B cell (primary cell): ENCODE measurements around the gene GAPVD1. TPM values are rescaled to one million over a fixed set of nuclear protein-coding genes. Genes with fewer than 3 reads are reported as not detected.
A peak's percentile ranks its signal among the peaks of the same experiment; 100 is the strongest.

ENCODE experiments used
- ATAC-seq: fragments of 200-7000 bp; cut with Tn5 transposase; one replicate; pipeline ENCODE4 v1.10.0; 2021; ENCODE audit warnings: low read depth, mild to moderate bottlenecking, moderate number of reproducible peaks, moderate library complexity
- CTCF ChIA-PET: fragments of 350-600 bp; sonication (Branson Sonifier 250); formaldehyde crosslinking; loops from one replicate; lab custom pipeline; 2021; ENCODE audit warnings: antibody characterized with exemption, inconsistent platforms; lab: Charles Lee
- POLR2A ChIA-PET: fragments of 350-600 bp; sonication (Branson Sonifier 250); formaldehyde crosslinking; loops from one replicate; lab custom pipeline; 2021; ENCODE audit warnings: antibody characterized with exemption; lab: Charles Lee
- DNase-seq: peaks from one replicate; pipeline ENCODE4 v3.0.0; 2013
- H2AFZ ChIP-seq: 2 replicates; pipeline ENCODE4 v1.6.1; 2012; ENCODE audit warnings: mild to moderate bottlenecking, low read depth, low read length; ENCODE audit not compliant: insufficient read depth, poor library complexity, severe bottlenecking
- H3K27ac ChIP-seq, 2 donors: 1 replicate in 1 of 2; 2 replicates in 1 of 2; pipeline ENCODE4 v1.5.1; 2012 to 2013; ENCODE audit warnings: low read length in 2 of 2, mild to moderate bottlenecking in 2 of 2, moderate library complexity in 1 of 2
- H3K27me3 ChIP-seq, 4 experiments: fragments of 200-600 bp in 1 of 4; sonication (generic) in 1 of 4; replicated peaks in 1 of 4; 1 replicate in 2 of 4; 2 replicates in 2 of 4; pipeline versions ENCODE4 v1.6.1 to v1.7.0; 2013 to 2016; ENCODE audit warnings: low read length in 3 of 4, mild to moderate bottlenecking in 2 of 4, mixed read lengths in 1 of 4, moderate library complexity in 1 of 4; ENCODE audit not compliant: insufficient read depth in 4 of 4, control insufficient read depth in 3 of 4; ENCODE audit errors: control extremely low read depth in 1 of 4
- H3K36me3 ChIP-seq, 2 experiments: replicated peaks in 1 of 2; 1 replicate in 1 of 2; 2 replicates in 1 of 2; pipeline versions ENCODE4 v1.6.1 to v1.7.1; 2013; ENCODE audit warnings: low read length in 1 of 2; ENCODE audit not compliant: insufficient read depth in 2 of 2, control insufficient read depth in 1 of 2; ENCODE audit errors: control extremely low read depth in 1 of 2, extremely low read depth in 1 of 2
- H3K4me1 ChIP-seq, 2 donors: fragments of 200-600 bp in 1 of 2; sonication (generic) in 1 of 2; 1 replicate in 1 of 2; 2 replicates in 1 of 2; pipeline versions ENCODE4 v1.5.1 to v1.6.1; 2013 to 2017; ENCODE audit warnings: low read length in 2 of 2; ENCODE audit not compliant: control insufficient read depth in 2 of 2, insufficient read depth in 2 of 2
- H3K4me2 ChIP-seq: replicated peaks from 2 replicates; pipeline ENCODE3; 2012; ENCODE audit warnings: mild to moderate bottlenecking, low read depth, low read length; ENCODE audit not compliant: poor library complexity, severe bottlenecking
- H3K4me3 ChIP-seq, 5 experiments: fragments of 200-600 bp in 1 of 5; sonication (generic) in 1 of 5; 1 replicate in 3 of 5; 2 replicates in 2 of 5; pipeline versions ENCODE4 v1.5.1 to v1.7.0; 2011 to 2016; ENCODE audit warnings: low read length in 4 of 5, mild to moderate bottlenecking in 4 of 5, low read depth in 2 of 5, control low read depth in 1 of 5, moderate library complexity in 1 of 5; ENCODE audit not compliant: insufficient read depth in 1 of 5; ENCODE audit errors: control extremely low read depth in 1 of 5, extremely low read depth in 1 of 5
- H3K79me2 ChIP-seq: fragments of 200-600 bp; sonication (generic); one replicate; pipeline ENCODE4 v1.6.0; 2016; ENCODE audit warnings: low read length; ENCODE audit not compliant: control insufficient read depth, insufficient read depth
- H3K9ac ChIP-seq: fragments of 200-600 bp; sonication (generic); 2 replicates; pipeline ENCODE4 v1.6.1; 2017; ENCODE audit warnings: mild to moderate bottlenecking, low read length, moderate library complexity
- H3K9me3 ChIP-seq, 3 donors: one replicate each; pipeline versions ENCODE4 v1.6.1 to v1.7.1; 2013; ENCODE audit warnings: low read length in 2 of 3; ENCODE audit not compliant: control insufficient read depth in 2 of 3, insufficient read depth in 1 of 3; ENCODE audit errors: control extremely low read depth in 1 of 3
- H4K20me1 ChIP-seq: 2 replicates; pipeline ENCODE4 v1.6.0; 2012; ENCODE audit warnings: mild to moderate bottlenecking, low read length; ENCODE audit not compliant: insufficient read depth, control insufficient read depth, poor library complexity, severe bottlenecking
- H3K27ac Mint-ChIP-seq: one replicate; pipeline ENCODE4 v1.8.0; 2021; ENCODE audit warnings: mixed read lengths
- H3K27me3 Mint-ChIP-seq: one replicate; pipeline ENCODE4 v1.8.0; 2021; ENCODE audit warnings: mixed read lengths
- H3K4me1 Mint-ChIP-seq: one replicate; pipeline ENCODE4 v1.8.0; 2021; ENCODE audit warnings: mixed read lengths
- H3K4me3 Mint-ChIP-seq: one replicate; pipeline ENCODE4 v1.8.0; 2021; ENCODE audit warnings: mixed read lengths
- H3K9me3 Mint-ChIP-seq: one replicate; pipeline ENCODE4 v1.8.0; 2022; ENCODE audit warnings: mixed read lengths; ENCODE audit not compliant: insufficient read depth
- EZH2 ChIP-seq: IDR thresholded peaks from 2 replicates; pipeline ENCODE4 v1.6.1; 2012; ENCODE audit warnings: borderline replicate concordance, low read depth, mild to moderate bottlenecking, moderate library complexity, low read length; ENCODE audit not compliant: insufficient read depth, poor library complexity, severe bottlenecking
- WGBS: methylation state at CpG from one replicate; pipeline ENCODE4 v1.1.5; 2013; ENCODE audit warnings: missing lambda C conversion rate; ENCODE audit not compliant: insufficient coverage; 5-methylcytosine and 5-hydroxymethylcytosine counted together
- intact Hi-C: fragments of 100-400 bp; cut with micrococcal nuclease; formaldehyde crosslinking; loops from one replicate; pipeline ENCODE4 v1.10.0; 2022
- polyA plus RNA-seq: library from polyadenylated mRNA; depleted of rRNA; stranded (reverse); fragments of >200 nt; gene quantifications from 2 replicates; pipeline ENCODE4 v1.2.3, GENCODE V29; 2012
- total RNA-seq, 2 donors: library from RNA; stranded (reverse); fragments of 120-200 nt in 1 of 2; gene quantifications; 1 replicate in 1 of 2; 2 replicates in 1 of 2; pipeline versions ENCODE4 v1.2.3 to v1.2.4, GENCODE V29; 2013 to 2022
- TF ChIP-seq, protein P1 (sequence below): fragments of 200-600 bp; IDR thresholded peaks from one replicate; pipeline ENCODE4 v1.8.0; 2022; ENCODE audit warnings: antibody characterized with exemption, mild to moderate bottlenecking

GAPVD1 gene
- total and polyA plus RNA-seq, 2 donors (not counting 1 experiment from before 2014, with no cell fraction given): 11.8 to 61.2 TPM

DNA sequence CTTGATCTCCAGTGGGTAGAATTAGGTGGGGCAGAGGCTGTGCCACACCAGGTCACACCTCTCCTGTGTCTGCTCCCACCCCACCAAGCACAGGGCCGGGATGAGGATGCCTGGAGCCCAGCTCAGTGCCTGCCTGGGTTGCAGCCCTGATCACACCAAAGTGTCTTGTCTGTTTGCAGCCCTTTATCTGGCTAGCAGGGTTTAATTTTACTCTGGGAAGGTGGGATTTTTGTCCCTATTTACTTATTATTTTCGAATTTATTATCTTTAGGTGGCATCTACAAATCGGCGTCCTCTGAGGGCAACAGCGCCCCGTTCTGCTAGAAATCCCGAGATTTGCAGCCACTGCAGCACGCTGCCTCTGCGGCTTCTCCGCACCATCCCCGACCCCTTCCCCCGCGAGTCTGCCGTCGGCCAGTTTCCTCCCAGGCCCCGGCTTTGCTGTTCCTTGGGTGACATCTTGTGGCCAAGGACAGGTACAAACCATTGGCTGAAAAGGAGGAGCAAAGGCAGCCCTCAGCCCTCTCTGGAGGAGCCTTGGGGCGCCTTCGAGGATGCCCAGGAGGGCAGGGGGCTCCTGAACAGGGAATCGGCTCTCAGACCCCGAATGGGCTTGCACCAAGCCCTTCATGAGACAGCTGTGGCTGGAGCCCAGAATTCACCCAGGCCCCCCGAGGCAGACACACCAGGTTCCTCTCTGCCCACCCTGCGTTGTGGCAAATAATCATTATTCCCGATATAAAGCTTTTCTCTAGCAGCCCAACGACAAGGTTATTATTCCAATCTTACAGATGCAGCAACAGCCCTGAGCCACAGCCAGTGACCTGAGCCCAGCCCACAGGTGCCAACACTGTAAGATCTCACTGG is 113.0 kb downstream of the GAPVD1 start:
- H3K4me2 ChIP-seq: peak overlapping the region; percentile 68
- H3K27ac ChIP-seq: no peak overlapping the region
- H3K36me3 ChIP-seq: no peaks in the 10 kb centered on the region
- peaks cover 7% of the 10 kb centered on the region for H3K27me3 Mint-ChIP-seq
- peaks cover 0 to 32% (median 3%) of the 10 kb centered on the region in 4 experiments for H3K27me3 ChIP-seq
- H3K4me1 Mint-ChIP-seq: peaks cover 7% of the 10 kb centered on the region
- H3K9ac ChIP-seq: peak overlapping the region; percentile 46
- ChIA-PET CTCF (interaction anchor here (0.8 to 1.7 kb wide), 4 partner anchors 8 to 601 kb away, joined by 3 to 5 read pairs (median 3); partner anchors contain the start of gene WDR38), POLR2A (no interaction called here)
- no peak overlapping the region for H3K27ac Mint-ChIP-seq
- peak overlapping the region in 3 of 5 experiments; percentile 15 to 38 (median 15) for H3K4me3 ChIP-seq
- TF ChIP-seq, protein P1, sequence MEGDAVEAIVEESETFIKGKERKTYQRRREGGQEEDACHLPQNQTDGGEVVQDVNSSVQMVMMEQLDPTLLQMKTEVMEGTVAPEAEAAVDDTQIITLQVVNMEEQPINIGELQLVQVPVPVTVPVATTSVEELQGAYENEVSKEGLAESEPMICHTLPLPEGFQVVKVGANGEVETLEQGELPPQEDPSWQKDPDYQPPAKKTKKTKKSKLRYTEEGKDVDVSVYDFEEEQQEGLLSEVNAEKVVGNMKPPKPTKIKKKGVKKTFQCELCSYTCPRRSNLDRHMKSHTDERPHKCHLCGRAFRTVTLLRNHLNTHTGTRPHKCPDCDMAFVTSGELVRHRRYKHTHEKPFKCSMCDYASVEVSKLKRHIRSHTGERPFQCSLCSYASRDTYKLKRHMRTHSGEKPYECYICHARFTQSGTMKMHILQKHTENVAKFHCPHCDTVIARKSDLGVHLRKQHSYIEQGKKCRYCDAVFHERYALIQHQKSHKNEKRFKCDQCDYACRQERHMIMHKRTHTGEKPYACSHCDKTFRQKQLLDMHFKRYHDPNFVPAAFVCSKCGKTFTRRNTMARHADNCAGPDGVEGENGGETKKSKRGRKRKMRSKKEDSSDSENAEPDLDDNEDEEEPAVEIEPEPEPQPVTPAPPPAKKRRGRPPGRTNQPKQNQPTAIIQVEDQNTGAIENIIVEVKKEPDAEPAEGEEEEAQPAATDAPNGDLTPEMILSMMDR: peak; percentile 77
- TF ChIP-seq EZH2: no peak
- H3K4me3 Mint-ChIP-seq: peak overlapping the region; percentile 66
- no peaks in the 10 kb centered on the region for H3K9me3 ChIP-seq
- H3K79me2 ChIP-seq: no peaks in the 10 kb centered on the region
- H3K9me3 Mint-ChIP-seq: no peaks in the 10 kb centered on the region
- WGBS: 11% methylated on average over 21 of the region's 24 CpGs
- no peaks in the 10 kb centered on the region for H4K20me1 ChIP-seq
- DNase-seq (peak; percentile 75), ATAC-seq (peak; percentile 91)
- intact Hi-C loops: loop anchor here (1.0 to 5.0 kb wide), 4 partner anchors 232 to 757 kb away; partner anchors contain the start of genes SCAI and WDR38
- H2AFZ ChIP-seq: peak overlapping the region; percentile 41
- H3K4me1 ChIP-seq: peaks cover 7 to 10% of the 10 kb centered on the region in 2 donors

DNA sequence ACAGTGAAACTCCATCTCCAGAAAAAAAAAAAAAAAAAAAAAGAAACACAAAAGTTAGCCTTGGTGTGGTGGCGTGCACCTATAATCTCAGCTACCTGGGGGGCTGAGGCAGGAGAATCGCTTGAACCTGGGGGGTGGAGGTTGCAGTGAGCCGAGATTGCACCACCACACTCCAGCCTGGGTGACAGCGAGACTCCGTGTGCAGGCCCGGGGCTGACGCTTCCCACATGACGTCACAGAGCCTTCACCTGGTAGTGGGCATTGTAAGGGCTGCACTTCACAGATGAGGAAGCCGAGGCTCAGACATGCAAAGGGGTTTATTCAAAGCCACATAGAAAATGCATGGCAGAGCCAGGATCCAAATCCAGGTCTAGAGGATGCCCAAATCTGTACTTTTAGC is 114.2 kb downstream of the GAPVD1 start:
- no peaks in the 10 kb centered on the region for H3K79me2 ChIP-seq
- no peaks in the 10 kb centered on the region for H4K20me1 ChIP-seq
- no peak for ATAC-seq
- H3K9me3 ChIP-seq: no peaks in the 10 kb centered on the region
- H2AFZ ChIP-seq: no peak overlapping the region
- peaks cover 7% of the 10 kb centered on the region for H3K4me1 Mint-ChIP-seq
- POLR2A ChIA-PET: no interaction called here
- H3K9ac ChIP-seq: no peak overlapping the region
- CTCF ChIA-PET: interaction anchor here (0.6 to 1.7 kb wide), 6 partner anchors 120 to 732 kb away, joined by 3 to 5 read pairs (median 3); partner anchors contain the start of gene WDR38
- no peak overlapping the region for H3K4me3 Mint-ChIP-seq
- H3K36me3 ChIP-seq: no peaks in the 10 kb centered on the region
- no peak overlapping the region for H3K27ac ChIP-seq
- H3K9me3 Mint-ChIP-seq: no peaks in the 10 kb centered on the region
- peaks cover 7% of the 10 kb centered on the region for H3K27me3 Mint-ChIP-seq
- no peak for DNase-seq
- TF ChIP-seq, protein P1: no peak
- TF ChIP-seq EZH2: no peak
- H3K27ac Mint-ChIP-seq: no peak overlapping the region
- no peak overlapping the region for H3K4me3 ChIP-seq
- H3K4me2 ChIP-seq: no peak overlapping the region
- intact Hi-C loops: loop anchor here (2.0 kb wide), 1 partner anchor 233 kb away; the partner anchor contains the start of gene SCAI
- 98% methylated on average over 6 of the region's 9 CpGs for WGBS
- H3K4me1 ChIP-seq: peaks cover 7 to 10% of the 10 kb centered on the region in 2 donors
- H3K27me3 ChIP-seq: peaks cover 0 to 32% (median 3%) of the 10 kb centered on the region in 4 experiments
